HFFc6 (cell line): ENCODE data around the gene FOXJ3. TPM values are rescaled to one million over a fixed set of nuclear protein-coding genes. Genes with fewer than 3 reads are reported as not detected.

Source experiments
- DNase-seq: peaks from one replicate; pipeline ENCODE4 v3.0.0-alpha.2; 2018
- H3K27ac Mint-ChIP-seq: 2 replicates; pipeline ENCODE4 v1.8.0; 2020; ENCODE audit warnings: mild to moderate bottlenecking, mixed read lengths
- H3K27me3 Mint-ChIP-seq: 2 replicates; pipeline ENCODE4 v1.8.0; 2021; ENCODE audit warnings: mild to moderate bottlenecking, moderate library complexity, mixed read lengths; ENCODE audit not compliant: insufficient read depth
- H3K36me3 Mint-ChIP-seq: 2 replicates; pipeline ENCODE4 v1.8.0; 2021; ENCODE audit warnings: low read depth, mixed read lengths
- H3K4me1 Mint-ChIP-seq: 2 replicates; pipeline ENCODE4 v1.8.0; 2020; ENCODE audit warnings: low read depth, mixed read lengths
- H3K4me3 Mint-ChIP-seq: 2 replicates; pipeline ENCODE4 v1.8.0; 2020; ENCODE audit warnings: mild to moderate bottlenecking, moderate library complexity, mixed read lengths
- H3K9me3 Mint-ChIP-seq: 2 replicates; pipeline ENCODE4 v1.8.0; 2020; ENCODE audit warnings: mild to moderate bottlenecking, mixed read lengths
- total RNA-seq, 6 experiments: library from RNA; stranded (reverse); fragmentation: NEBNext Ultra II Directional; extraction: Animal tissue kit (Norgen Biotek cat#: 25700); gene quantifications; 2 replicates in 1 of 6; 3 replicates in 5 of 6; pipeline ENCODE4 v1.2.3, GENCODE V29; 2021
- TF ChIP-seq, protein P1 (sequence below): fragments of 200-600 bp; sonication (generic); IDR thresholded peaks from 2 replicates; pipeline ENCODE4 v1.5.0; 2021; ENCODE audit warnings: antibody characterized with exemption, mild to moderate bottlenecking

FOXJ3 gene
- total RNA-seq, 6 experiments from 2014 or later: 24.5 to 31.3 (median 28.9) TPM

- Mint-ChIP-seq H3K4me1 (peaks cover 56% of the 10 kb centered on the region), H3K27ac (no peak overlapping the region), H3K36me3 (no peaks in the 10 kb centered on the region; the same call in 1 of the 2 replicates), H3K9me3 (no peaks in the 10 kb centered on the region), H3K4me3 (no peak overlapping the region), H3K27me3 (no peaks in the 10 kb centered on the region)
- TF ChIP-seq, protein P1, sequence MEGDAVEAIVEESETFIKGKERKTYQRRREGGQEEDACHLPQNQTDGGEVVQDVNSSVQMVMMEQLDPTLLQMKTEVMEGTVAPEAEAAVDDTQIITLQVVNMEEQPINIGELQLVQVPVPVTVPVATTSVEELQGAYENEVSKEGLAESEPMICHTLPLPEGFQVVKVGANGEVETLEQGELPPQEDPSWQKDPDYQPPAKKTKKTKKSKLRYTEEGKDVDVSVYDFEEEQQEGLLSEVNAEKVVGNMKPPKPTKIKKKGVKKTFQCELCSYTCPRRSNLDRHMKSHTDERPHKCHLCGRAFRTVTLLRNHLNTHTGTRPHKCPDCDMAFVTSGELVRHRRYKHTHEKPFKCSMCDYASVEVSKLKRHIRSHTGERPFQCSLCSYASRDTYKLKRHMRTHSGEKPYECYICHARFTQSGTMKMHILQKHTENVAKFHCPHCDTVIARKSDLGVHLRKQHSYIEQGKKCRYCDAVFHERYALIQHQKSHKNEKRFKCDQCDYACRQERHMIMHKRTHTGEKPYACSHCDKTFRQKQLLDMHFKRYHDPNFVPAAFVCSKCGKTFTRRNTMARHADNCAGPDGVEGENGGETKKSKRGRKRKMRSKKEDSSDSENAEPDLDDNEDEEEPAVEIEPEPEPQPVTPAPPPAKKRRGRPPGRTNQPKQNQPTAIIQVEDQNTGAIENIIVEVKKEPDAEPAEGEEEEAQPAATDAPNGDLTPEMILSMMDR: no peak
- DNase-seq: no peak
Observed at GRCh38 chr1:42325014-42325402, 10.0 kb downstream of the FOXJ3 start.

DNA sequence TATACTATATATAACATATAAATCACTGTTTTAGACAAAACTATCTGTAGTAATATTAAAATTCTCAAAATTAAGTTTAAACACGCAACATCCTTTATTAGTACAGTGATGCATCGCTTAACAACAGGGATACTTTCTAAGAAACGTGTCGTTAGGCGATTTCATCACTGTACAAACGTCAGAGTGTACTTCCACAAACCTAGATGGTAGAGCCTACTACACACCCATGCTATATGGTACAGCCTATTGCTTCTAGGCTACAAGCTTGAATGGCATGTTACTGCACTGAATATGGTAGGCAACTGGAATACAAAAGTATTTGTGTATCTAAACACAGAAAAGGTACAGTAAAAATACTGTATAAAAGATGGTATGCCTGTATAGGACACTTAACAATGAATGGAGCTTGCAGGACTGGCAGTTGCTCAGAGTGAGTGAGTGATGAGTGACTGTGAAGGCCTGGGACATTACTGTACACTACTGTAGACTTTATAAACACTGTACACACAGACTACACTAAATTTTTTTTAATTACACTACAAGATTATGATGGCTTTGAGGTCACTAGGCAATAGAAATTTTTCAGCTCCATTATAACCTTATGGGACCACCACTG lies 10.5 kb downstream of the FOXJ3 start:
- Mint-ChIP-seq H3K9me3 (no peaks in the 10 kb centered on the region), H3K27me3 (no peaks in the 10 kb centered on the region), H3K4me1 (peaks cover 61% of the 10 kb centered on the region), H3K36me3 (no peaks in the 10 kb centered on the region; the same call in 1 of the 2 replicates), H3K27ac (no peak overlapping the region), H3K4me3 (no peak overlapping the region)
- no peak for DNase-seq
- TF ChIP-seq, protein P1: no peak

DNA sequence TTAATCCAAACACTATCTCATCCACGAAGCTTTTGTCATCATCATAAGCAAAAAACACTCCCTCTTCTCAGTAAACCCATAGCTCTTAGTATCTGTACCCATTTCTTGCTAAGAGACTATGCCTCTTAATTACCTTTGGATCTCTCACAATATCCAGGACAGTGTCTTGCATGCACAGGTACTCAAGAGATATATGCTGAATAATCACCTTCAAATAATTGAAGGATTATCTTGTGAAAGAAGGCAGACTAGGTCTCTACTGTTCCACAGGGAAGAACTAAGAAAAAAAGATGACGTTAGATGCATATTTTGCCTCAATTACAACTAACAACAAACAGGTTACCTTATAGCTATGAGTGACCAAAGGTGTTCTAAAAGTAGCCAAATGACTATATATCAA lies 11.5 kb downstream of the FOXJ3 start:
- TF ChIP-seq, protein P1: no peak
- peaks cover 70% of the 10 kb centered on the region for H3K4me1 Mint-ChIP-seq
- no peaks in the 10 kb centered on the region; the same call in 1 of the 2 replicates for H3K36me3 Mint-ChIP-seq
- H3K4me3 Mint-ChIP-seq: no peak overlapping the region
- no peaks in the 10 kb centered on the region for H3K9me3 Mint-ChIP-seq
- no peak for DNase-seq
- H3K27ac Mint-ChIP-seq: no peak overlapping the region
- no peaks in the 10 kb centered on the region for H3K27me3 Mint-ChIP-seq

DNA sequence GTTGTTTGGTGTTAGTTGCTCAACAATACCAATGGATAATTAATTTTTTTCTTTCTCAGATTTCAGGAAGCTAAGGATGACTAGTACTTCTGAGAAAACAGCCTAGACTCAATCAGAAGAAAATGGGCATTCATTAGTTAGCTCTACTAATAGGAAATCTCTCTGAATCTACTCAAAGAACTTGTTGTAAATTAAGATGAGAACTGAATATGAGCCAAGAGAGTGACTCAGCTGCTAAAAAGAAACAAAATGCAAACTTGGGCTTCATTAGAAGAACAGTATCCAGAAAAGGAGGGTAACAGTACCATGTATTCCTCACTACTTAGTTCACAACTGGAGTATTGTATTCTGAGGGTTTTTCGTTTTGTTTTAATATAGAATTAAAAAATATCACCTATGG lies 12.5 kb downstream of the FOXJ3 start:
- TF ChIP-seq, protein P1: no peak
- Mint-ChIP-seq H3K4me1 (peaks cover 78% of the 10 kb centered on the region), H3K4me3 (0 out of 2 replicates have a peak overlapping the region, but pooled peaks have one; percentile 16), H3K9me3 (no peaks in the 10 kb centered on the region), H3K27me3 (no peaks in the 10 kb centered on the region), H3K27ac (peak overlapping the region; percentile 51), H3K36me3 (peaks cover 1% of the 10 kb centered on the region)
- DNase-seq: no peak

- H3K36me3 Mint-ChIP-seq: peaks cover 6% of the 10 kb centered on the region
- no peak for DNase-seq
- no peaks in the 10 kb centered on the region for H3K27me3 Mint-ChIP-seq
- peaks cover 86% of the 10 kb centered on the region for H3K4me1 Mint-ChIP-seq
- no peak overlapping the region; the same call in 1 of the 2 replicates for H3K4me3 Mint-ChIP-seq
- TF ChIP-seq, protein P1: no peak
- H3K27ac Mint-ChIP-seq: no peak overlapping the region
- no peaks in the 10 kb centered on the region for H3K9me3 Mint-ChIP-seq
Observed at GRCh38 chr1:42321731-42322130, 13.3 kb downstream of the FOXJ3 start.
